Memory B cell (primary cell): ENCODE results near the gene DPCD.
"Not testable (repeated sequence)": the region's sequence is repeated elsewhere in the genome, so short reads cannot be mapped to it uniquely, and the experiment has no call there.

Source experiments
- ATAC-seq: fragments of 150-1000 bp; cut with Tn5 transposase; 2 replicates; pipeline ENCODE4 v1.10.0; 2021; ENCODE audit warnings: low read depth, mild to moderate bottlenecking, moderate library complexity
- DNase-seq, 2 donors: peaks; one replicate each; pipeline ENCODE4 v3.0.0; 2022; ENCODE audit warnings: low spot score in 2 of 2
- H3K27ac Mint-ChIP-seq: one replicate; pipeline ENCODE4 v1.8.0; 2022; ENCODE audit warnings: mild to moderate bottlenecking, moderate library complexity, mixed read lengths
- H3K27me3 Mint-ChIP-seq: one replicate; pipeline ENCODE4 v1.8.0; 2022; ENCODE audit warnings: mixed read lengths
- H3K36me3 Mint-ChIP-seq: one replicate; pipeline ENCODE4 v1.8.0; 2022; ENCODE audit warnings: mild to moderate bottlenecking, mixed read lengths
- H3K4me1 Mint-ChIP-seq: one replicate; pipeline ENCODE4 v1.8.0; 2022; ENCODE audit warnings: mixed read lengths
- H3K4me3 Mint-ChIP-seq: one replicate; pipeline ENCODE4 v1.8.0; 2022; ENCODE audit warnings: mild to moderate bottlenecking, moderate library complexity, mixed read lengths
- H3K9me3 Mint-ChIP-seq: one replicate; pipeline ENCODE4 v1.8.0; 2022; ENCODE audit warnings: mixed read lengths

The DPCD gene

GRCh38 chr10:101615525-101616116 lies 27.5 kb downstream of the DPCD start:
- no peak for DNase-seq
- Mint-ChIP-seq H3K36me3 (peaks cover 25% of the 10 kb centered on the region), H3K27ac (no peak overlapping the region), H3K9me3 (no peaks in the 10 kb centered on the region), H3K4me1 (peaks cover 9% of the 10 kb centered on the region), H3K4me3 (no peak overlapping the region), H3K27me3 (no peaks in the 10 kb centered on the region)
- no peak for ATAC-seq

- DNase-seq: no peak
- peak overlapping the region; percentile 58 for H3K27ac Mint-ChIP-seq
- no peak for ATAC-seq
- H3K36me3 Mint-ChIP-seq: peaks cover 22% of the 10 kb centered on the region
- H3K4me1 Mint-ChIP-seq: peaks cover 9% of the 10 kb centered on the region
- H3K9me3 Mint-ChIP-seq: no peaks in the 10 kb centered on the region
- H3K4me3 Mint-ChIP-seq: no peak overlapping the region
- H3K27me3 Mint-ChIP-seq: no peaks in the 10 kb centered on the region
Observed at GRCh38 chr10:101616415-101617101, 28.4 kb downstream of the DPCD start.

- Mint-ChIP-seq H3K27ac (peak overlapping the region; percentile 76), H3K36me3 (peaks cover 24% of the 10 kb centered on the region), H3K4me1 (peaks cover 9% of the 10 kb centered on the region), H3K4me3 (no peak overlapping the region), H3K27me3 (no peaks in the 10 kb centered on the region), H3K9me3 (no peaks in the 10 kb centered on the region)
- DNase-seq (no peak), ATAC-seq (peak; percentile 8)
Observed at GRCh38 chr10:101617102-101617823, 29.1 kb downstream of the DPCD start.

- DNase-seq (no peak), ATAC-seq (no peak)
- no peaks in the 10 kb centered on the region for H3K27me3 Mint-ChIP-seq
- H3K4me3 Mint-ChIP-seq: no peak overlapping the region
- no peaks in the 10 kb centered on the region for H3K9me3 Mint-ChIP-seq
- peaks cover 22% of the 10 kb centered on the region for H3K36me3 Mint-ChIP-seq
- peak overlapping the region; percentile 76 for H3K27ac Mint-ChIP-seq
- H3K4me1 Mint-ChIP-seq: peaks cover 9% of the 10 kb centered on the region
Observed at GRCh38 chr10:101617824-101618568, 29.9 kb downstream of the DPCD start.

- Mint-ChIP-seq H3K4me3 (no peak overlapping the region), H3K27ac (peak overlapping the region; percentile 76), H3K36me3 (peaks cover 28% of the 10 kb centered on the region), H3K4me1 (peaks cover 9% of the 10 kb centered on the region), H3K27me3 (no peaks in the 10 kb centered on the region), H3K9me3 (no peaks in the 10 kb centered on the region)
- no peak for DNase-seq
- no peak for ATAC-seq
Observed at GRCh38 chr10:101618871-101619270, 30.8 kb downstream of the DPCD start.

- H3K36me3 Mint-ChIP-seq: peaks cover 28% of the 10 kb centered on the region
- H3K4me3 Mint-ChIP-seq: no peak overlapping the region
- no peaks in the 10 kb centered on the region for H3K9me3 Mint-ChIP-seq
- DNase-seq: no peak
- H3K4me1 Mint-ChIP-seq: peaks cover 13% of the 10 kb centered on the region
- H3K27me3 Mint-ChIP-seq: no peaks in the 10 kb centered on the region
- no peak for ATAC-seq
- no peak overlapping the region for H3K27ac Mint-ChIP-seq
Observed at GRCh38 chr10:101619983-101620382, 31.9 kb downstream of the DPCD start.

- no peak overlapping the region for H3K27ac Mint-ChIP-seq
- no peak overlapping the region for H3K4me3 Mint-ChIP-seq
- H3K4me1 Mint-ChIP-seq: peaks cover 10% of the 10 kb centered on the region
- DNase-seq (no peak), ATAC-seq (no peak)
- no peaks in the 10 kb centered on the region for H3K9me3 Mint-ChIP-seq
- peaks cover 19% of the 10 kb centered on the region for H3K36me3 Mint-ChIP-seq
- no peaks in the 10 kb centered on the region for H3K27me3 Mint-ChIP-seq
Observed at GRCh38 chr10:101623528-101623927, 35.4 kb downstream of the DPCD start.

- Mint-ChIP-seq H3K27ac (peak overlapping the region; percentile 56), H3K4me1 (peaks cover 13% of the 10 kb centered on the region), H3K36me3 (peaks cover 19% of the 10 kb centered on the region), H3K4me3 (no peak overlapping the region), H3K9me3 (no peaks in the 10 kb centered on the region), H3K27me3 (no peaks in the 10 kb centered on the region)
- DNase-seq (no peak), ATAC-seq (no peak)
Observed at GRCh38 chr10:101624526-101625102, 36.5 kb downstream of the DPCD start.

- H3K4me1 Mint-ChIP-seq: peaks cover 17% of the 10 kb centered on the region
- H3K36me3 Mint-ChIP-seq: peaks cover 24% of the 10 kb centered on the region
- no peak overlapping the region for H3K4me3 Mint-ChIP-seq
- ATAC-seq: no peak
- H3K9me3 Mint-ChIP-seq: no peaks in the 10 kb centered on the region
- DNase-seq: no peak
- H3K27me3 Mint-ChIP-seq: no peaks in the 10 kb centered on the region
- H3K27ac Mint-ChIP-seq: peak overlapping the region; percentile 19
Observed at GRCh38 chr10:101625821-101626412, 37.8 kb downstream of the DPCD start.

- Mint-ChIP-seq H3K9me3 (no peaks in the 10 kb centered on the region), H3K4me1 (peaks cover 12% of the 10 kb centered on the region), H3K27me3 (no peaks in the 10 kb centered on the region), H3K27ac (no peak overlapping the region), H3K4me3 (no peak overlapping the region), H3K36me3 (peaks cover 13% of the 10 kb centered on the region)
- ATAC-seq (no peak), DNase-seq (no peak)
Observed at GRCh38 chr10:101629837-101630632, 41.9 kb downstream of the DPCD start.

GRCh38 chr10:101630633-101630920 lies 42.5 kb downstream of the DPCD start:
- ATAC-seq (no peak), DNase-seq (no peak)
- Mint-ChIP-seq H3K4me1 (peaks cover 8% of the 10 kb centered on the region), H3K9me3 (no peaks in the 10 kb centered on the region), H3K36me3 (peaks cover 11% of the 10 kb centered on the region), H3K27me3 (no peaks in the 10 kb centered on the region), H3K27ac (no peak overlapping the region), H3K4me3 (no peak overlapping the region)

GRCh38 chr10:101631821-101632475 lies 43.8 kb downstream of the DPCD start:
- peak overlapping the region; percentile 28 for H3K27ac Mint-ChIP-seq
- H3K9me3 Mint-ChIP-seq: no peaks in the 10 kb centered on the region
- DNase-seq (no peak), ATAC-seq (no peak)
- no peak overlapping the region for H3K4me3 Mint-ChIP-seq
- H3K27me3 Mint-ChIP-seq: no peaks in the 10 kb centered on the region
- H3K4me1 Mint-ChIP-seq: peaks cover 6% of the 10 kb centered on the region
- H3K36me3 Mint-ChIP-seq: peaks cover 10% of the 10 kb centered on the region

- peaks cover 16% of the 10 kb centered on the region for H3K36me3 Mint-ChIP-seq
- not testable (repeated sequence) for H3K9me3 Mint-ChIP-seq, ATAC-seq, H3K27me3 Mint-ChIP-seq, H3K27ac Mint-ChIP-seq, DNase-seq, H3K4me1 Mint-ChIP-seq, H3K4me3 Mint-ChIP-seq
Observed at GRCh38 chr10:101633510-101633909, 45.4 kb downstream of the DPCD start.
